HG03045 (cell line): ENCODE data around the gene RPL31.

Experiments used
- ATAC-seq: cut with Tn5 transposase; IDR thresholded peaks from one replicate; pipeline ENCODE4 v1.9.1; 2021; ENCODE audit warnings: mild to moderate bottlenecking, moderate library complexity; ENCODE audit not compliant: unreplicated experiment

Gene RPL31

GRCh38 chr2:100974712-100975520 is 27.2 kb upstream of the RPL31 start:
- no peak for ATAC-seq

- no peak for ATAC-seq
These were observed 26.6 kb upstream of the RPL31 start for GRCh38 chr2:100975521-100975785.

- ATAC-seq, result no peak
These were observed 26.0 kb upstream of the RPL31 start for GRCh38 chr2:100976061-100976460.

GRCh38 chr2:100976645-100977391 is 25.3 kb upstream of the RPL31 start:
- peak; percentile 78 for ATAC-seq

- no peak for ATAC-seq
These were observed 24.6 kb upstream of the RPL31 start for GRCh38 chr2:100977511-100977910.

- no peak for ATAC-seq
These were observed 23.4 kb upstream of the RPL31 start for GRCh38 chr2:100978582-100979191.

- ATAC-seq, result no peak
These were observed 22.0 kb upstream of the RPL31 start for GRCh38 chr2:100980046-100980445.

- ATAC-seq, result no peak
These were observed 21.1 kb upstream of the RPL31 start for GRCh38 chr2:100981011-100981410.

GRCh38 chr2:100982431-100982861 is 19.6 kb upstream of the RPL31 start:
- no peak for ATAC-seq

GRCh38 chr2:100983201-100983600 is 18.9 kb upstream of the RPL31 start:
- ATAC-seq, result no peak

GRCh38 chr2:100983684-100984310 is 18.3 kb upstream of the RPL31 start:
- ATAC-seq, result no peak

- ATAC-seq, result no peak
These were observed 17.2 kb upstream of the RPL31 start for GRCh38 chr2:100984892-100985307.

GRCh38 chr2:100986157-100986556 is 15.9 kb upstream of the RPL31 start:
- ATAC-seq, result no peak

GRCh38 chr2:100987536-100987935 is 14.6 kb upstream of the RPL31 start:
- ATAC-seq, result no peak

- no peak for ATAC-seq
These were observed 14.1 kb upstream of the RPL31 start for GRCh38 chr2:100987974-100988373.

GRCh38 chr2:100988630-100989417 is 13.3 kb upstream of the RPL31 start:
- ATAC-seq, result no peak

GRCh38 chr2:100989666-100990065 is 12.4 kb upstream of the RPL31 start:
- ATAC-seq, result no peak

- no peak for ATAC-seq
These were observed 11.9 kb upstream of the RPL31 start for GRCh38 chr2:100990166-100990565.

GRCh38 chr2:100990650-100991403 is 11.3 kb upstream of the RPL31 start:
- ATAC-seq, result no peak

- no peak for ATAC-seq
These were observed 10.7 kb upstream of the RPL31 start for GRCh38 chr2:100991404-100991773.
